HepG2 (cell line): ENCODE measurements around the gene SYNGR2. TPM values are rescaled to one million over a fixed set of nuclear protein-coding genes. Genes with fewer than 3 reads are reported as not detected.

Experiments
- DDIT3 ChIP-seq: sonication (generic); formaldehyde crosslinking; IDR thresholded peaks from 2 replicates; pipeline ENCODE4 v1.4.0; 2020; ENCODE audit warnings: mild to moderate bottlenecking, missing genetic modification reagents
- ELF4 ChIP-seq: sonication (generic); formaldehyde crosslinking; IDR thresholded peaks from 2 replicates; pipeline ENCODE4 v1.5.0; 2020; ENCODE audit warnings: missing genetic modification reagents, mild to moderate bottlenecking, moderate library complexity, borderline replicate concordance
- GTF3A ChIP-seq: sonication (generic); formaldehyde crosslinking; conservative IDR thresholded peaks from 2 replicates; pipeline ENCODE4 v1.4.0; 2020; ENCODE audit warnings: mild to moderate bottlenecking, missing genetic modification reagents
- HOMEZ ChIP-seq: IDR thresholded peaks from 2 replicates; pipeline ENCODE4 v1.6.1; 2016; ENCODE audit warnings: low read depth
- KLF16 ChIP-seq, 2 experiments: sonication (generic) in 1 of 2; formaldehyde crosslinking in 1 of 2; IDR thresholded peaks; 2 replicates each; pipeline versions ENCODE4 v1.6.1 to v1.8.0; 2016 to 2023; ENCODE audit warnings: missing genetic modification reagents in 2 of 2, missing compliant biosample characterization in 1 of 2
- MLLT10 ChIP-seq: sonication (generic); formaldehyde crosslinking; IDR thresholded peaks from 2 replicates; pipeline ENCODE4 v1.4.0; 2020; ENCODE audit warnings: missing genetic modification reagents
- PHF20 ChIP-seq: sonication (generic); formaldehyde crosslinking; IDR thresholded peaks from 2 replicates; pipeline ENCODE4 v1.5.0; 2020; ENCODE audit warnings: mild to moderate bottlenecking, missing genetic modification reagents
- RFXANK ChIP-seq: IDR thresholded peaks from 2 replicates; pipeline ENCODE4 v1.6.1; 2016
- TGIF2 ChIP-seq: IDR thresholded peaks from 2 replicates; pipeline ENCODE4 v1.6.1; 2016; ENCODE audit warnings: control low read depth, missing compliant biosample characterization
- ZNF775 ChIP-seq: sonication (generic); formaldehyde crosslinking; IDR thresholded peaks from 2 replicates; pipeline ENCODE4 v1.4.0; 2020; ENCODE audit warnings: missing genetic modification reagents, mild to moderate bottlenecking, moderate library complexity, borderline replicate concordance
- ZSCAN12 ChIP-seq: sonication (generic); formaldehyde crosslinking; IDR thresholded peaks from 2 replicates; pipeline ENCODE4 v1.9.0; 2021; ENCODE audit warnings: mild to moderate bottlenecking, missing genetic modification reagents
- polyA plus RNA-seq, 8 experiments: library from polyadenylated mRNA; depleted of rRNA in 3 of 8; stranded (reverse) in 7 of 8; unstranded in 1 of 8; fragments of >200 nt; fragmentation: Illumina TruSeq in 4 of 8; extraction: Trizol in 4 of 8; gene quantifications; 2 replicates each; pipeline versions ENCODE4 v1.2.1 to v1.2.3, GENCODE V29; 2011 to 2016; ENCODE audit warnings: low read depth in 4 of 8, missing spikeins in 1 of 8, mixed read lengths in 1 of 8; ENCODE audit not compliant: insufficient read depth in 1 of 8
- total RNA-seq, 5 experiments: library from RNA; depleted of rRNA; stranded (reverse); fragments of >200 nt; fragmentation: Illumina TruSeq; extraction: Trizol; gene quantifications; 2 replicates each; pipeline ENCODE4 v1.2.3, GENCODE V29; 2016; ENCODE audit warnings: low read depth in 1 of 5
- TF ChIP-seq, protein P1 (sequence below): sonication (generic); formaldehyde crosslinking; IDR thresholded peaks from 2 replicates; pipeline ENCODE4 v1.5.0; 2020; ENCODE audit warnings: mild to moderate bottlenecking, missing genetic modification reagents
- TF ChIP-seq, protein P2 (sequence below): sonication (generic); formaldehyde crosslinking; IDR thresholded peaks from 2 replicates; pipeline ENCODE4 v1.4.0; 2020; ENCODE audit warnings: missing genetic modification reagents, borderline replicate concordance
- TF ChIP-seq, protein P3 (sequence below): sonication (generic); formaldehyde crosslinking; IDR thresholded peaks from 2 replicates; pipeline ENCODE4 v1.4.0; 2020; ENCODE audit warnings: mild to moderate bottlenecking, missing genetic modification reagents, borderline replicate concordance

Gene SYNGR2
- total and polyA plus RNA-seq, 2 of the 13 experiments (the other 11 are each of a cell fraction or from before 2014, with no cell fraction given) = 46.7 to 170 TPM

DNA sequence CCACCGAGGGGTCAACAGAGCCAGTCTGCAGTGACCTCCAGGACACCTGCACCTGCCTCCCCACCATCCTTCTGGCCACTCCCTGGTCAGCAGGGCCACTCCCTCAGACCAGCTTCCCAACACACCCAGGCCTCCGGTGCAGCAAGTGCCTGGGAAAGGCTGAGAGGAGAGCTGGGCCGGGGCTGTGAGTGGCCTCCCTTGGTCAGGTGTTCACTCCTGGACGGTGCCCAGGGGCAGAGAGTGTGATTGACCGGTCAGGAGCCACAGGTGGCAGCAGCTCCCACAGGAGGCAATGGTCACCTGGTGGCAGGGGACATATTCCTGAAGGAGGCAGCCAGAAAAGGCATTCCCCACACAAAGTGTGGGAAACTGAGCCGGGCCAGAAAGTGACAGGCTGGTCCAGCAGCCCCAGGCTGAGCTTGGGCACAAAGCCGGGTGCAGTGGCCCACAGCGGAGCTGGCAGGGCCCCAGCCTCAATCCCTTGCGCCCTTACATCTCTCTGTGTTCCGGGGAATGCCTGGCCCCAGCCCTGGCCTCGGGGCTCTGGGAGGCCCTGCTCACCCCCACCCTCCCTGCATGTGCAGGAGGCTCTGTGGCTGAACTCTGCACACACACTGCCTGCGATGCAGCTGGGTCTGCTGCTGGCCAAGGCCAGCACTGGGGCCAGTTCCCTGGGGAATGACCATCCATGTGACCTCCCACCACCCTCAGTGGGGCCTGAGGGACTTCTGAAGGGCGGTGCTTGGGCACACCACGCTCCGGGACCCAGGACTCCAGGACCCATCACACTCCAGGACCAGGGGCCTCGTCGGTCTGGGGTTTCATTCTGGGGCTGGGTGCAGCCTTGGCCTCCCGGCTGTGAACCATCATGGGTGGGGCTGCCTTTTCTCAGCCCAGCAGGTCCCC lies 23.4 kb upstream of the SYNGR2 start (continued):
- TF ChIP-seq, protein P1, sequence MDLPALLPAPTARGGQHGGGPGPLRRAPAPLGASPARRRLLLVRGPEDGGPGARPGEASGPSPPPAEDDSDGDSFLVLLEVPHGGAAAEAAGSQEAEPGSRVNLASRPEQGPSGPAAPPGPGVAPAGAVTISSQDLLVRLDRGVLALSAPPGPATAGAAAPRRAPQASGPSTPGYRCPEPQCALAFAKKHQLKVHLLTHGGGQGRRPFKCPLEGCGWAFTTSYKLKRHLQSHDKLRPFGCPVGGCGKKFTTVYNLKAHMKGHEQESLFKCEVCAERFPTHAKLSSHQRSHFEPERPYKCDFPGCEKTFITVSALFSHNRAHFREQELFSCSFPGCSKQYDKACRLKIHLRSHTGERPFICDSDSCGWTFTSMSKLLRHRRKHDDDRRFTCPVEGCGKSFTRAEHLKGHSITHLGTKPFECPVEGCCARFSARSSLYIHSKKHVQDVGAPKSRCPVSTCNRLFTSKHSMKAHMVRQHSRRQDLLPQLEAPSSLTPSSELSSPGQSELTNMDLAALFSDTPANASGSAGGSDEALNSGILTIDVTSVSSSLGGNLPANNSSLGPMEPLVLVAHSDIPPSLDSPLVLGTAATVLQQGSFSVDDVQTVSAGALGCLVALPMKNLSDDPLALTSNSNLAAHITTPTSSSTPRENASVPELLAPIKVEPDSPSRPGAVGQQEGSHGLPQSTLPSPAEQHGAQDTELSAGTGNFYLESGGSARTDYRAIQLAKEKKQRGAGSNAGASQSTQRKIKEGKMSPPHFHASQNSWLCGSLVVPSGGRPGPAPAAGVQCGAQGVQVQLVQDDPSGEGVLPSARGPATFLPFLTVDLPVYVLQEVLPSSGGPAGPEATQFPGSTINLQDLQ (CRISPR knock-in tag) = no peak
- TF ChIP-seq KLF16 (CRISPR knock-in tag; IDR thresholded peaks at IDR 0.05) = 0 out of 4 replicates have a peak, but pooled peaks have one; percentile 28 to 36
- TF ChIP-seq, protein P2, sequence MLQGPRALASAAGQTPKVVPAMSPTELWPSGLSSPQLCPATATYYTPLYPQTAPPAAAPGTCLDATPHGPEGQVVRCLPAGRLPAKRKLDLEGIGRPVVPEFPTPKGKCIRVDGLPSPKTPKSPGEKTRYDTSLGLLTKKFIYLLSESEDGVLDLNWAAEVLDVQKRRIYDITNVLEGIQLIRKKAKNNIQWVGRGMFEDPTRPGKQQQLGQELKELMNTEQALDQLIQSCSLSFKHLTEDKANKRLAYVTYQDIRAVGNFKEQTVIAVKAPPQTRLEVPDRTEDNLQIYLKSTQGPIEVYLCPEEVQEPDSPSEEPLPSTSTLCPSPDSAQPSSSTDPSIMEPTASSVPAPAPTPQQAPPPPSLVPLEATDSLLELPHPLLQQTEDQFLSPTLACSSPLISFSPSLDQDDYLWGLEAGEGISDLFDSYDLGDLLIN (CRISPR knock-in tag) = 0 out of 2 replicates have a peak, but pooled peaks have one; percentile 75
- TF ChIP-seq PHF20 (CRISPR knock-in tag) = 0 out of 2 replicates have a peak, but pooled peaks have one; percentile 28
- TF ChIP-seq MLLT10 (CRISPR knock-in tag) = no peak
- TF ChIP-seq ELF4 (CRISPR knock-in tag) = no peak
- TF ChIP-seq, protein P3, sequence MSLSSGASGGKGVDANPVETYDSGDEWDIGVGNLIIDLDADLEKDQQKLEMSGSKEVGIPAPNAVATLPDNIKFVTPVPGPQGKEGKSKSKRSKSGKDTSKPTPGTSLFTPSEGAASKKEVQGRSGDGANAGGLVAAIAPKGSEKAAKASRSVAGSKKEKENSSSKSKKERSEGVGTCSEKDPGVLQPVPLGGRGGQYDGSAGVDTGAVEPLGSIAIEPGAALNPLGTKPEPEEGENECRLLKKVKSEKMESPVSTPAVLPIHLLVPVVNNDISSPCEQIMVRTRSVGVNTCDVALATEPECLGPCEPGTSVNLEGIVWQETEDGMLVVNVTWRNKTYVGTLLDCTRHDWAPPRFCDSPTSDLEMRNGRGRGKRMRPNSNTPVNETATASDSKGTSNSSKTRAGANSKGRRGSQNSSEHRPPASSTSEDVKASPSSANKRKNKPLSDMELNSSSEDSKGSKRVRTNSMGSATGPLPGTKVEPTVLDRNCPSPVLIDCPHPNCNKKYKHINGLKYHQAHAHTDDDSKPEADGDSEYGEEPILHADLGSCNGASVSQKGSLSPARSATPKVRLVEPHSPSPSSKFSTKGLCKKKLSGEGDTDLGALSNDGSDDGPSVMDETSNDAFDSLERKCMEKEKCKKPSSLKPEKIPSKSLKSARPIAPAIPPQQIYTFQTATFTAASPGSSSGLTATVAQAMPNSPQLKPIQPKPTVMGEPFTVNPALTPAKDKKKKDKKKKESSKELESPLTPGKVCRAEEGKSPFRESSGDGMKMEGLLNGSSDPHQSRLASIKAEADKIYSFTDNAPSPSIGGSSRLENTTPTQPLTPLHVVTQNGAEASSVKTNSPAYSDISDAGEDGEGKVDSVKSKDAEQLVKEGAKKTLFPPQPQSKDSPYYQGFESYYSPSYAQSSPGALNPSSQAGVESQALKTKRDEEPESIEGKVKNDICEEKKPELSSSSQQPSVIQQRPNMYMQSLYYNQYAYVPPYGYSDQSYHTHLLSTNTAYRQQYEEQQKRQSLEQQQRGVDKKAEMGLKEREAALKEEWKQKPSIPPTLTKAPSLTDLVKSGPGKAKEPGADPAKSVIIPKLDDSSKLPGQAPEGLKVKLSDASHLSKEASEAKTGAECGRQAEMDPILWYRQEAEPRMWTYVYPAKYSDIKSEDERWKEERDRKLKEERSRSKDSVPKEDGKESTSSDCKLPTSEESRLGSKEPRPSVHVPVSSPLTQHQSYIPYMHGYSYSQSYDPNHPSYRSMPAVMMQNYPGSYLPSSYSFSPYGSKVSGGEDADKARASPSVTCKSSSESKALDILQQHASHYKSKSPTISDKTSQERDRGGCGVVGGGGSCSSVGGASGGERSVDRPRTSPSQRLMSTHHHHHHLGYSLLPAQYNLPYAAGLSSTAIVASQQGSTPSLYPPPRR (CRISPR knock-in tag) = peak; percentile 77; the same call in 1 of the 2 replicates
- TF ChIP-seq TGIF2 (CRISPR knock-in tag) = 0 out of 2 replicates have a peak, but pooled peaks have one; percentile 41
- TF ChIP-seq ZSCAN12 (CRISPR knock-in tag) = peak; percentile 77; the same call in 1 of the 2 replicates
- TF ChIP-seq DDIT3 = no peak
- no peak for TF ChIP-seq GTF3A (CRISPR knock-in tag)
- peak; percentile 24; the same call in 1 of the 2 replicates for TF ChIP-seq HOMEZ (CRISPR knock-in tag)
- TF ChIP-seq RFXANK = no peak
- no peak for TF ChIP-seq ZNF775 (CRISPR knock-in tag)
